Measurements from ENCODE around the gene MTUS2. TPM values are rescaled to one million over a fixed set of nuclear protein-coding genes. Genes with fewer than 3 reads are reported as not detected.

MTUS2 gene
- total and polyA plus RNA-seq, 3 experiments from 2014 or later, result 0.60 TPM; not detected in 2

DNA sequence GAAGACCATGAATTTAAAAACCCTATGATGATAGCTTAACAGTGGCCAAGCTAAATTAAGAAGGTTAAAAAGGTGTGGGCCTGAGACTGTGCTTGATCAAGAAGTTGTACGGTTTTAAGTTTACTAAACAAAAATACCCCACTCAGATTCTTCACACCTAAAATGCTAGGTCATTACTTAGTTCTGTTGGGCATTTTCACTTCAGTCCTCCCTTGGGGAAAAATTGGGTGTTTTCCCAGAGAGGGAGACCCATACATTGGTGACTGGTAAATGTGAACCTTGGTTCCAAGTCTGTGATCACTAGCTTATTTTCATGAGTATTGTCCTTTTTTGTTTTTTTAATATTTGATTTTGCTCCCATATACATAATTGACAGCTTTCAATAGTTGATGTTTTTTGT is 44.4 kb downstream of the MTUS2 start:
- no peaks in the 10 kb centered on the region for H3K36me3 Mint-ChIP-seq
- ChIA-PET CTCF (no interaction called here), POLR2A (no interaction called here)
- H3K27ac Mint-ChIP-seq, result no peak overlapping the region
- peaks cover 0 to 2% (median 0%) of the 10 kb centered on the region in 5 donors for H3K9me3 Mint-ChIP-seq
- no peak for DNase-seq
- no peak overlapping the region for H3K27ac ChIP-seq (ENCODE audit: low read depth, low read length)
- no peak overlapping the region for H3K4me3 ChIP-seq (ENCODE audit: low read length)
- H3K4me3 Mint-ChIP-seq, result no peak overlapping the region
- H3K36me3 ChIP-seq (ENCODE audit: insufficient read depth, low read length), result no peaks in the 10 kb centered on the region
- no peaks in the 10 kb centered on the region for H3K9me3 ChIP-seq (ENCODE audit: low read length)
- no peaks in the 10 kb centered on the region for H3K4me1 Mint-ChIP-seq
- no peaks in the 10 kb centered on the region for H3K4me1 ChIP-seq (ENCODE audit: insufficient read depth, low read length)
- no peaks in the 10 kb centered on the region for H3K27me3 ChIP-seq (ENCODE audit: insufficient read depth, low read length, poor library complexity, severe bottlenecking)
- peaks cover 0 to 8% of the 10 kb centered on the region in 2 donors for H3K27me3 Mint-ChIP-seq

GRCh38 chr13:28865149-28865744 is 45.1 kb downstream of the MTUS2 start:
- H3K9me3 ChIP-seq (ENCODE audit: low read length), result no peaks in the 10 kb centered on the region
- Mint-ChIP-seq H3K4me1 (no peaks in the 10 kb centered on the region), H3K27me3 (peaks cover 0 to 8% of the 10 kb centered on the region in 2 donors), H3K36me3 (no peaks in the 10 kb centered on the region), H3K4me3 (no peak overlapping the region), H3K27ac (no peak overlapping the region), H3K9me3 (peaks cover 0 to 2% (median 0%) of the 10 kb centered on the region in 5 donors)
- no peaks in the 10 kb centered on the region for H3K36me3 ChIP-seq (ENCODE audit: insufficient read depth, low read length)
- ChIA-PET POLR2A (no interaction called here), CTCF (no interaction called here)
- no peak overlapping the region for H3K27ac ChIP-seq (ENCODE audit: low read depth, low read length)
- H3K4me1 ChIP-seq (ENCODE audit: insufficient read depth, low read length), result no peaks in the 10 kb centered on the region
- H3K4me3 ChIP-seq (ENCODE audit: low read length), result no peak overlapping the region
- DNase-seq, result no peak
- H3K27me3 ChIP-seq (ENCODE audit: insufficient read depth, low read length, poor library complexity, severe bottlenecking), result no peaks in the 10 kb centered on the region

DNA sequence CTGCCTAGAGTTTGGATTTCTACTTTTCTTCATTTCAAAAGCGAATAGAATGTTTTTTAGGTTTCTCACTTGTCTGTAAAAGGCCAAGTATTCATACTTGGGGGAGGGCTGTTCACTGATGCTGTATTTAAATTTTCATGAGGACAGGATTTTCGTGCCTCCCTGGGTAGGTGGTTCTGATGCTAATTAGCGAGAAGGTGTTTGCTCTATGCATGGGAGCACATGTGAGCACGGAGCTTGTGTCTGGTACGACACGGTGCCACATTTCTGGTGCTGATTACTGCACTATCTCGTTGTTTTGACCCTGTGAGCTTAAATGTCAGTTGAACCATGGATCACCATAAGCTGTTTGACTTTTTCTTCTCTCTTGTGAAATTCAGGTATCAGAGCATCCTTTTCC is 45.8 kb downstream of the MTUS2 start:
- Mint-ChIP-seq H3K4me1 (no peaks in the 10 kb centered on the region), H3K36me3 (no peaks in the 10 kb centered on the region), H3K9me3 (peaks cover 0 to 2% (median 0%) of the 10 kb centered on the region in 5 donors), H3K4me3 (no peak overlapping the region), H3K27ac (no peak overlapping the region), H3K27me3 (peaks cover 0 to 8% of the 10 kb centered on the region in 2 donors)
- CTCF ChIA-PET, result no interaction called here
- Histone ChIP-seq H3K36me3 (ENCODE audit: insufficient read depth, low read length) (no peaks in the 10 kb centered on the region), H3K9me3 (ENCODE audit: low read length) (no peaks in the 10 kb centered on the region), H3K27ac (ENCODE audit: low read depth, low read length) (no peak overlapping the region), H3K4me3 (ENCODE audit: low read length) (no peak overlapping the region), H3K27me3 (ENCODE audit: insufficient read depth, low read length, poor library complexity, severe bottlenecking) (no peaks in the 10 kb centered on the region), H3K4me1 (ENCODE audit: insufficient read depth, low read length) (no peaks in the 10 kb centered on the region)
- DNase-seq, result no peak
- POLR2A ChIA-PET, result no interaction called here

- Histone ChIP-seq H3K9me3 (ENCODE audit: low read length) (no peaks in the 10 kb centered on the region), H3K4me3 (ENCODE audit: low read length) (no peak overlapping the region), H3K27ac (ENCODE audit: low read depth, low read length) (no peak overlapping the region), H3K4me1 (ENCODE audit: insufficient read depth, low read length) (no peaks in the 10 kb centered on the region), H3K27me3 (ENCODE audit: insufficient read depth, low read length, poor library complexity, severe bottlenecking) (no peaks in the 10 kb centered on the region), H3K36me3 (ENCODE audit: insufficient read depth, low read length) (no peaks in the 10 kb centered on the region)
- Mint-ChIP-seq H3K4me3 (no peak overlapping the region), H3K9me3 (peaks cover 0 to 9% (median 6%) of the 10 kb centered on the region in 5 donors), H3K4me1 (no peaks in the 10 kb centered on the region), H3K27me3 (peaks cover 5 to 8% of the 10 kb centered on the region in 2 donors), H3K27ac (no peak overlapping the region), H3K36me3 (no peaks in the 10 kb centered on the region)
- no peak for DNase-seq
- ChIA-PET POLR2A (no interaction called here), CTCF (no interaction called here)
Observed at GRCh38 chr13:28866932-28867331, 46.8 kb downstream of the MTUS2 start.

- ChIA-PET CTCF (no interaction called here), POLR2A (no interaction called here)
- Mint-ChIP-seq H3K27me3 (peaks cover 5 to 8% of the 10 kb centered on the region in 2 donors), H3K9me3 (peaks cover 0 to 15% (median 11%) of the 10 kb centered on the region in 5 donors), H3K4me3 (no peak overlapping the region), H3K4me1 (no peaks in the 10 kb centered on the region), H3K36me3 (no peaks in the 10 kb centered on the region), H3K27ac (no peak overlapping the region)
- no peaks in the 10 kb centered on the region for H3K9me3 ChIP-seq (ENCODE audit: low read length)
- no peak overlapping the region for H3K4me3 ChIP-seq (ENCODE audit: low read length)
- no peaks in the 10 kb centered on the region for H3K27me3 ChIP-seq (ENCODE audit: insufficient read depth, low read length, poor library complexity, severe bottlenecking)
- DNase-seq, result no peak
- H3K36me3 ChIP-seq (ENCODE audit: insufficient read depth, low read length), result no peaks in the 10 kb centered on the region
- H3K4me1 ChIP-seq (ENCODE audit: insufficient read depth, low read length), result no peaks in the 10 kb centered on the region
- H3K27ac ChIP-seq (ENCODE audit: low read depth, low read length), result no peak overlapping the region
Observed at GRCh38 chr13:28867564-28867963, 47.4 kb downstream of the MTUS2 start.

- POLR2A ChIA-PET, result no interaction called here
- Histone ChIP-seq H3K4me3 (ENCODE audit: low read length) (no peak overlapping the region), H3K9me3 (ENCODE audit: low read length) (no peaks in the 10 kb centered on the region), H3K27ac (ENCODE audit: low read depth, low read length) (no peak overlapping the region), H3K36me3 (ENCODE audit: insufficient read depth, low read length) (no peaks in the 10 kb centered on the region), H3K27me3 (ENCODE audit: insufficient read depth, low read length, poor library complexity, severe bottlenecking) (no peaks in the 10 kb centered on the region), H3K4me1 (ENCODE audit: insufficient read depth, low read length) (no peaks in the 10 kb centered on the region)
- Mint-ChIP-seq H3K36me3 (no peaks in the 10 kb centered on the region), H3K9me3 (peaks cover 2 to 22% (median 14%) of the 10 kb centered on the region in 5 donors), H3K27ac (no peak overlapping the region), H3K27me3 (peaks cover 5 to 8% of the 10 kb centered on the region in 2 donors), H3K4me3 (no peak overlapping the region), H3K4me1 (no peaks in the 10 kb centered on the region)
- no peak for DNase-seq
- CTCF ChIA-PET, result no interaction called here
Observed at GRCh38 chr13:28872427-28873176, 52.5 kb downstream of the MTUS2 start.

GRCh38 chr13:28875846-28876615 is 55.9 kb downstream of the MTUS2 start:
- H3K4me1 Mint-ChIP-seq, result no peaks in the 10 kb centered on the region

GRCh38 chr13:28877408-28877807 is 57.3 kb downstream of the MTUS2 start:
- Mint-ChIP-seq H3K36me3 (no peaks in the 10 kb centered on the region), H3K4me1 (no peaks in the 10 kb centered on the region), H3K4me3 (no peak overlapping the region), H3K27ac (no peak overlapping the region), H3K27me3 (no peaks in the 10 kb centered on the region), H3K9me3 (peaks cover 5 to 11% (median 8%) of the 10 kb centered on the region in 5 donors)
- H3K4me1 ChIP-seq (ENCODE audit: insufficient read depth, low read length), result no peaks in the 10 kb centered on the region
- no peak overlapping the region for H3K4me3 ChIP-seq (ENCODE audit: low read length)
- DNase-seq, result no peak
- no peaks in the 10 kb centered on the region for H3K36me3 ChIP-seq (ENCODE audit: insufficient read depth, low read length)
- H3K27ac ChIP-seq (ENCODE audit: low read depth, low read length), result no peak overlapping the region
- ChIA-PET CTCF (no interaction called here), POLR2A (no interaction called here)
- no peaks in the 10 kb centered on the region for H3K9me3 ChIP-seq (ENCODE audit: low read length)
- H3K27me3 ChIP-seq (ENCODE audit: insufficient read depth, low read length, poor library complexity, severe bottlenecking), result no peaks in the 10 kb centered on the region

More at GRCh38 chr13:28875846-28876615, 55.9 kb downstream of the MTUS2 start:
- H3K36me3 ChIP-seq (ENCODE audit: insufficient read depth, low read length), result no peaks in the 10 kb centered on the region
- no peak for DNase-seq
- Mint-ChIP-seq H3K27me3 (peaks cover 0 to 5% of the 10 kb centered on the region in 2 donors), H3K36me3 (no peaks in the 10 kb centered on the region), H3K27ac (no peak overlapping the region), H3K4me3 (no peak overlapping the region), H3K9me3 (peaks cover 10 to 22% (median 14%) of the 10 kb centered on the region in 5 donors)
- no peaks in the 10 kb centered on the region for H3K9me3 ChIP-seq (ENCODE audit: low read length)
- H3K27me3 ChIP-seq (ENCODE audit: insufficient read depth, low read length, poor library complexity, severe bottlenecking), result no peaks in the 10 kb centered on the region
- no peaks in the 10 kb centered on the region for H3K4me1 ChIP-seq (ENCODE audit: insufficient read depth, low read length)
- no peak overlapping the region for H3K27ac ChIP-seq (ENCODE audit: low read depth, low read length)
- H3K4me3 ChIP-seq (ENCODE audit: low read length), result no peak overlapping the region
- ChIA-PET POLR2A (no interaction called here), CTCF (no interaction called here)
